ENCODE results near the gene RMI2. TPM values are rescaled to one million over a fixed set of nuclear protein-coding genes. Genes with fewer than 3 reads are reported as not detected.
A peak's percentile ranks its signal among the peaks of the same experiment; 100 is the strongest.

RMI2 gene
- total RNA-seq, 2 experiments from 2014 or later = 1.3 to 1.5 TPM

GRCh38 chr16:11360641-11361373 is 15.5 kb downstream of the RMI2 start:
- Mint-ChIP-seq H3K4me3 (peak overlapping the region; percentile 82), H3K36me3 (ENCODE audit: low read depth) (no peaks in the 10 kb centered on the region), H3K27ac (no peak overlapping the region), H3K9me3 (no peaks in the 10 kb centered on the region), H3K27me3 (no peaks in the 10 kb centered on the region), H3K4me1 (ENCODE audit: low read depth) (peaks cover 77% of the 10 kb centered on the region)
- ATAC-seq (ENCODE audit: poor library complexity) (no peak), DNase-seq (no peak)
- Histone ChIP-seq H3K36me3 (ENCODE audit: insufficient read depth, low read length) (no peaks in the 10 kb centered on the region), H3K27ac (ENCODE audit: low read depth in 1 of 2, low read length in 2 of 2) (no peak overlapping the region), H3K4me1 (ENCODE audit: insufficient read depth, low read length) (peaks cover 50% of the 10 kb centered on the region), H3K4me3 (ENCODE audit: low read length) (no peak overlapping the region), H3K9me3 (ENCODE audit: control insufficient read depth in 1 of 2, insufficient read depth in 1 of 2, low read length in 2 of 2) (no peaks in the 10 kb centered on the region), H3K27me3 (ENCODE audit: control insufficient read depth in 1 of 2, insufficient read depth in 2 of 2, low read length in 2 of 2) (peaks cover 0 to 4% of the 10 kb centered on the region in 2 experiments)
- TF ChIP-seq CTCF (IDR thresholded peaks at IDR 0.05) = no peak
- intact Hi-C loops (cut with DNase I, micrococcal nuclease) = no loop called here
- POLR2A ChIA-PET = interaction anchor here (1.0 kb wide), 1 partner anchor 15 kb away, joined by 3 read pairs; no protein-coding TSS in a partner anchor
- CTCF ChIA-PET = no interaction called here

DNA sequence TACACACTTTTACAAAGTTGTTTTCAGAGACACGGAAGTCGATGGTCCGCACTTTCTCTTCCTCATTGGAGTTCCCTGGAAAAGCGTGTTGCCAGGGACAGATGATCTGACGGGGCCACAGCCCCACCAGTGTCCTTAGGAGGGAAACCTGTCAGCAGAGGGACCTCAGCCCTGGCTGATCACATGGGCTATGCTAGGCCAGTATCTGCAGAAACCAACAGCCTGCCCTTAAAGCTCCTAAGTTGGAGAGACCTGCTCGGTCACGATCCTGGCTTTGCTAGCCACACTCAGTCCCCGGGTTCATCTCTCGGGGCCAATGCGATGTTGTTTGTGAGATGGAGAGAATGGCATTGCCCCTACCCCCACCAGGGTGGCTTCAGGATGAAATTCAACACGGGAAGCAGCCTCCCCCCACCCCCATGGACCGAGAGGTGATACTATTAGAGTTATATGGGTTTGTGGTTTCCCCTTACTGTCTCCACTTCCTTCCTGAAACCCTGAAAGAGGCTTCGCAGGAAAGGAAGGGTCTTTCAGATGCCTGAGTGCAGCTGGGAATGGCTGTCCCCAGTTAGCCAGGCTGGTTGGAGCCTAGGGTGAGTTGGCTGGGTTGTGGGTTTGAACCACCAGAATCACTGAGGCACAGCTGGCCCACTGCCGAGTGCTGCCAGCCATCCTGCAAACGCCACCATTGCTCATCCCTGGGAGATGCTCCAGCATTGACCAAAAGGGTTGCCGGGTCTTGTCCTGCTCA is 16.6 kb downstream of the RMI2 start:
- Histone ChIP-seq H3K36me3 (ENCODE audit: insufficient read depth, low read length) (no peaks in the 10 kb centered on the region), H3K9me3 (ENCODE audit: control insufficient read depth in 1 of 2, insufficient read depth in 1 of 2, low read length in 2 of 2) (no peaks in the 10 kb centered on the region), H3K4me3 (ENCODE audit: low read length) (peak overlapping the region; percentile 36), H3K27ac (ENCODE audit: low read depth in 1 of 2, low read length in 2 of 2) (no peak overlapping the region), H3K4me1 (ENCODE audit: insufficient read depth, low read length) (peaks cover 39% of the 10 kb centered on the region), H3K27me3 (ENCODE audit: control insufficient read depth in 1 of 2, insufficient read depth in 2 of 2, low read length in 2 of 2) (peaks cover 0 to 4% of the 10 kb centered on the region in 2 experiments)
- peak overlapping the region; percentile 82 for H3K4me3 Mint-ChIP-seq
- POLR2A ChIA-PET = interaction anchor here (1.0 to 1.3 kb wide), 4 partner anchors 14 to 106 kb away, joined by 3 to 4 read pairs (median 3); partner anchors contain the start of gene SOCS1
- peak in 7 of 14 experiments; percentile 12 to 78 (median 31) for DNase-seq
- H3K27ac Mint-ChIP-seq = no peak overlapping the region
- CTCF ChIA-PET = interaction anchor here (1.4 kb wide), 1 partner anchor 10 kb away, joined by 4 read pairs; no protein-coding TSS in a partner anchor
- peak; percentile 79 for ATAC-seq (ENCODE audit: poor library complexity)
- no peak for TF ChIP-seq CTCF (IDR thresholded peaks at IDR 0.05)
- H3K27me3 Mint-ChIP-seq = no peaks in the 10 kb centered on the region
- H3K9me3 Mint-ChIP-seq = no peaks in the 10 kb centered on the region
- no peaks in the 10 kb centered on the region for H3K36me3 Mint-ChIP-seq (ENCODE audit: low read depth)
- peaks cover 68% of the 10 kb centered on the region for H3K4me1 Mint-ChIP-seq (ENCODE audit: low read depth)
- intact Hi-C loops (cut with DNase I, micrococcal nuclease) = no loop called here

- Histone ChIP-seq H3K27me3 (ENCODE audit: control insufficient read depth in 1 of 2, insufficient read depth in 2 of 2, low read length in 2 of 2) (peaks cover 0 to 4% of the 10 kb centered on the region in 2 experiments), H3K27ac (ENCODE audit: low read depth in 1 of 2, low read length in 2 of 2) (no peak overlapping the region), H3K4me3 (ENCODE audit: low read length) (no peak overlapping the region), H3K36me3 (ENCODE audit: insufficient read depth, low read length) (no peaks in the 10 kb centered on the region), H3K9me3 (ENCODE audit: control insufficient read depth in 1 of 2, insufficient read depth in 1 of 2, low read length in 2 of 2) (no peaks in the 10 kb centered on the region), H3K4me1 (ENCODE audit: insufficient read depth, low read length) (peaks cover 37% of the 10 kb centered on the region)
- no peaks in the 10 kb centered on the region for H3K36me3 Mint-ChIP-seq (ENCODE audit: low read depth)
- ATAC-seq (ENCODE audit: poor library complexity) (no peak), DNase-seq (no peak)
- H3K4me1 Mint-ChIP-seq (ENCODE audit: low read depth) = peaks cover 59% of the 10 kb centered on the region
- H3K27ac Mint-ChIP-seq = no peak overlapping the region
- no peaks in the 10 kb centered on the region for H3K9me3 Mint-ChIP-seq
- H3K4me3 Mint-ChIP-seq = no peak overlapping the region
- CTCF ChIA-PET = no interaction called here
- no peaks in the 10 kb centered on the region for H3K27me3 Mint-ChIP-seq
- no peak for TF ChIP-seq CTCF (IDR thresholded peaks at IDR 0.05)
- intact Hi-C loops (cut with DNase I, micrococcal nuclease) = no loop called here
- POLR2A ChIA-PET = no interaction called here
Observed at GRCh38 chr16:11363927-11364258, 18.6 kb downstream of the RMI2 start.

Measured in CD4-positive, alpha-beta T cell (primary cell).